ENCODE measurements around the gene RALGPS2. TPM values are rescaled to one million over a fixed set of nuclear protein-coding genes. Genes with fewer than 3 reads are reported as not detected.
A peak's percentile ranks its signal among the peaks of the same experiment; 100 is the strongest.

The RALGPS2 gene
- total and polyA plus RNA-seq, 2 of the 13 experiments (the other 11 are each of a cell fraction or from before 2014, with no cell fraction given): 15.6 to 36.0 TPM

GRCh38 chr1:178919581-178919980 is 194.5 kb downstream of the RALGPS2 start (continued):
- TF ChIP-seq TRIM22 (IDR thresholded peaks at IDR 0.05) (no peak), ZNF160 (CRISPR knock-in tag; IDR thresholded peaks at IDR 0.05) (no peak), ZEB1 (IDR thresholded peaks at IDR 0.05; ENCODE audit: insufficient replicate concordance, low read depth) (no peak), ZNF780A (CRISPR knock-in tag; IDR thresholded peaks at IDR 0.05) (no peak), PBX2 (CRISPR knock-in tag; IDR thresholded peaks at IDR 0.05) (no peak), ZNF335 (CRISPR knock-in tag; IDR thresholded peaks at IDR 0.05) (no peak), GATA4 (IDR thresholded peaks at IDR 0.05; ENCODE audit: borderline replicate concordance, low read depth) (peak; percentile 74; the same call in 1 of the 2 replicates), ZNF614 (CRISPR knock-in tag; IDR thresholded peaks at IDR 0.05; ENCODE audit: borderline replicate concordance) (no peak), REPIN1 (CRISPR knock-in tag; IDR thresholded peaks at IDR 0.05; ENCODE audit: borderline replicate concordance, low read depth) (no peak), ZFP62 (CRISPR knock-in tag; IDR thresholded peaks at IDR 0.05) (no peak), BORCS8-MEF2B (CRISPR knock-in tag; IDR thresholded peaks at IDR 0.05) (no peak), ZNF362 (CRISPR knock-in tag; IDR thresholded peaks at IDR 0.05; ENCODE audit: borderline replicate concordance) (peak; percentile 85), CHD4 (IDR thresholded peaks at IDR 0.05; ENCODE audit: borderline replicate concordance, low read length) (no peak), ELF3 (CRISPR knock-in tag; IDR thresholded peaks at IDR 0.05) (peak; percentile 63), ZNF232 (CRISPR knock-in tag; IDR thresholded peaks at IDR 0.05; ENCODE audit: borderline replicate concordance) (no peak), KDM4B (CRISPR knock-in tag; IDR thresholded peaks at IDR 0.05) (no peak), LCORL (IDR thresholded peaks at IDR 0.05) (no peak), LCORL (CRISPR knock-in tag; IDR thresholded peaks at IDR 0.05) (0 out of 2 replicates have a peak, but pooled peaks have one; percentile 19), ZNF207 (IDR thresholded peaks at IDR 0.05; ENCODE audit: borderline replicate concordance) (no peak), ZFP90 (CRISPR knock-in tag; IDR thresholded peaks at IDR 0.05; ENCODE audit: borderline replicate concordance) (no peak), PHF20 (CRISPR knock-in tag; IDR thresholded peaks at IDR 0.05) (no peak), ZNF644 (CRISPR knock-in tag; IDR thresholded peaks at IDR 0.05; ENCODE audit: low read depth) (no peak; the same call in 1 of the 2 replicates), ZNF790 (CRISPR knock-in tag; IDR thresholded peaks at IDR 0.05; ENCODE audit: borderline replicate concordance) (no peak), NFYB (CRISPR knock-in tag; IDR thresholded peaks at IDR 0.05) (no peak), ZNF678 (CRISPR knock-in tag; IDR thresholded peaks at IDR 0.05) (no peak), ZKSCAN5 (CRISPR knock-in tag; IDR thresholded peaks at IDR 0.05) (no peak), SRSF1 (optimal IDR thresholded peaks at IDR 0.05; ENCODE audit: low read depth, low read length) (no peak), GPBP1L1 (CRISPR knock-in tag; IDR thresholded peaks at IDR 0.05) (no peak), ZNF234 (CRISPR knock-in tag; conservative IDR thresholded peaks at IDR 0.05) (no peak)

Measured in HepG2 (cell line).